ENCODE results near the gene UBAP2.

UBAP2 gene

GRCh38 chr9:33921967-33922895 lies 126.5 kb downstream of the UBAP2 start:
- no peak for DNase-seq

- DNase-seq: no peak
Measured at GRCh38 chr9:33919276-33919897, 129.3 kb downstream of the UBAP2 start.

GRCh38 chr9:33917036-33917435 lies 131.7 kb downstream of the UBAP2 start:
- no peak for DNase-seq

GRCh38 chr9:33914887-33915628 lies 133.6 kb downstream of the UBAP2 start:
- no peak for DNase-seq

GRCh38 chr9:33913541-33913940 lies 135.1 kb downstream of the UBAP2 start:
- DNase-seq: no peak

- DNase-seq: no peak
Measured at GRCh38 chr9:33908749-33909148, 139.9 kb downstream of the UBAP2 start.

- DNase-seq: no peak
Measured at GRCh38 chr9:33908114-33908513, 140.6 kb downstream of the UBAP2 start.

- no peak for DNase-seq
Measured at GRCh38 chr9:33907347-33907746, 141.3 kb downstream of the UBAP2 start.

- DNase-seq: no peak
Measured at GRCh38 chr9:33906769-33907168, 141.9 kb downstream of the UBAP2 start.

- DNase-seq: no peak
Measured at GRCh38 chr9:33905137-33905536, 143.6 kb downstream of the UBAP2 start.

- DNase-seq: no peak
Measured at GRCh38 chr9:33903157-33903780, 145.4 kb downstream of the UBAP2 start.

GRCh38 chr9:33894316-33894715 lies 154.4 kb downstream of the UBAP2 start:
- DNase-seq: no peak

GRCh38 chr9:33893861-33894260 lies 154.8 kb downstream of the UBAP2 start:
- no peak for DNase-seq

- no peak for DNase-seq
Measured at GRCh38 chr9:33885948-33886347, 162.7 kb downstream of the UBAP2 start.

GRCh38 chr9:33884856-33885701 lies 163.6 kb downstream of the UBAP2 start:
- no peak for DNase-seq

- DNase-seq: no peak
Measured at GRCh38 chr9:33881635-33882034, 167.1 kb downstream of the UBAP2 start.

GRCh38 chr9:33880211-33881089 lies 168.2 kb downstream of the UBAP2 start:
- no peak for DNase-seq

GRCh38 chr9:33878691-33879366 lies 169.9 kb downstream of the UBAP2 start:
- DNase-seq: no peak

GRCh38 chr9:33877727-33878489 lies 170.8 kb downstream of the UBAP2 start:
- DNase-seq: no peak

All from activated naive CD4-positive, alpha-beta T cell (primary cell).